ENCODE results near the gene C12orf54.
"Not testable (repeated sequence)": the region's sequence is repeated elsewhere in the genome, so short reads cannot be mapped to it uniquely, and the experiment has no call there.

C12orf54 gene

GRCh38 chr12:48451372-48451771, 30.9 kb upstream of the C12orf54 start:
- no peak for DNase-seq (ENCODE audit: low read depth)
- no peak overlapping the region for H3K4me3 ChIP-seq (ENCODE audit: low read depth, low read length)
- no peak for TF ChIP-seq CTCF (IDR thresholded peaks at IDR 0.05; ENCODE audit: low read depth, low read length, missing control alignments)

GRCh38 chr12:48452961-48453360, 29.3 kb upstream of the C12orf54 start:
- H3K4me3 ChIP-seq (ENCODE audit: low read depth, low read length); DNase-seq (ENCODE audit: low read depth): not testable (repeated sequence)

DNA sequence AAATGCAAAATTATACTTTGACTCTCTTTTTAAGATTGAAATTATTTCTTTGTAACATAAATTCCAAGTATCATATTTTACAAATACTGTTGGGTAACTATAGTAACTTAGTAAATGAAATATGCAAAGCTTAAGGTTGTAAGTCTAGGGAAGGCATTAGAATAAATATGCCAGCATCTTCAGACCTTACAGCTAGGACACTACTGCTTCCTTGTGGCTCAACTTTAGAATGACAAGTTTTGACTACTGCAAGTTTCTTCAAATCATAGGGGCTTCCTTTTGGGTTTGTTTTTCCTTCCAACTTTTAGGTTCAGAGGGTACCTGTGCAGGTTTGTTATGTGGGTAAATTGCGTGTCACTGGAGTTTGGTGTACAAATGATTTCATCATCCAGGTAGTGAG, 27.6 kb upstream of the C12orf54 start:
- DNase-seq (ENCODE audit: low read depth), result peak; percentile 7
- no peak overlapping the region for H3K4me3 ChIP-seq (ENCODE audit: low read depth, low read length)
- peak; percentile 35 for TF ChIP-seq CTCF (IDR thresholded peaks at IDR 0.05; ENCODE audit: low read depth, low read length, missing control alignments)

DNA sequence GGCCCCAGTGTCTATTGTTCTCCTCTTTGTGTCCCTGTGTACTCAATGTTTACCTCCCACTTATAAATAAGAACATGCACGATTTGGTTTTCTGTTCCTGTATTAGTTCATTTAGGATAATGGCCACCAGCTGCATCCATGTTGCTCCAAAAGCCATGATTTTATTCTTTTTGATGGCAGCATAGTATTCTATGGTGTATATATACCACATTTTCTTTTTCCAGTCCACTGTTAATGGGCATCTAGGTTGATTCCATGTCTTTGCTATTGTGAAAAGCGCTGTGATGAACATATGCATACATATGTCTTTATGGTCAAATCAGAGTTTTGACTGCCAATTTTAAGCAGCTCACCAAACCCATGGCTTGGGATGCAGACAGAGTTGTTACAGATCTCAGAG, 27.2 kb upstream of the C12orf54 start:
- TF ChIP-seq CTCF (IDR thresholded peaks at IDR 0.05; ENCODE audit: low read depth, low read length, missing control alignments), result no peak
- no peak overlapping the region for H3K4me3 ChIP-seq (ENCODE audit: low read depth, low read length)
- no peak for DNase-seq (ENCODE audit: low read depth)

GRCh38 chr12:48459259-48459658, 23.0 kb upstream of the C12orf54 start:
- no peak for TF ChIP-seq CTCF (IDR thresholded peaks at IDR 0.05; ENCODE audit: low read depth, low read length, missing control alignments)
- no peak for DNase-seq (ENCODE audit: low read depth)
- no peak overlapping the region for H3K4me3 ChIP-seq (ENCODE audit: low read depth, low read length)

DNA sequence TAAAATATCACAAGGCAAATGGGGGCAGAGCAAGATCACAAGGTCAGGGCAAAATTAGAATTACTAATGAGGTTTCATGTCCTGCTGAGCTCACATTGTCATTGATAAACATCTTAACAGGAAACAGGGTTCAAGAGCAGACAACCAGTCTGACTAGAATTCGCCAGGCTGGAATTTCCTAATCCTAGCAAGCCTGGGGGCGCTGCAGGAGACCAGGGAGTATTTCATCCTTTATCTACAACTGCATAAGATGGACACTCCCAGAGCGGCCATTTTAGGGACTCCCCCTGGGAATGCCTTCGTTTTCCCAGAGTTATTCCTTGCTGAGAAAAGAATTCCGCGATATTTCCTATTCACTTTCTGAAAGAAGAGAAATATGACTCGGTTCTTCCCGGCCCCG, 13.3 kb upstream of the C12orf54 start:
- not testable (repeated sequence) for H3K4me3 ChIP-seq (ENCODE audit: low read depth, low read length); DNase-seq (ENCODE audit: low read depth)

DNA sequence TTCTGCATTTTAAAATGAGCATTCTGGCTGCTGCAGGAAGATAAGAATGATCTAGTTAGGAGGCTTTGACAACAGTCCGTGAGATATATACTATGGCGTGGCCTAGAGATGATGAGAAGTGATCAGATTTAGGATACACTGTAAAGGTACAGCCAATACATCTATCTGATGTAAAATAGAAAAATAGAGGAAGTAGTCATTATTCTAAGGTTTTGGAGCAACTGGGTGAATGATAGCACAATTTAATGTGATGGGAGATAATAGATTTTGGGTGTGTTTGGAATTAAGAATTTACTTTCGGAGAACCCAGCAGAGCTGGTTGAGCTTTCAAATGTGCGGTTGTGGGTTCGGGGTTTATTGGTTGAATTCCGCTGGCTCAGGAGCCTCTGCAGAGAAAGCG, 10.0 kb upstream of the C12orf54 start, which contains the start of gene ANP32D:
TSS of gene ANP32D (plus strand) at position 301 of the 400 bp plus-strand sequence. CDS start 106 bp downstream, outside the sequence.
- no peak for DNase-seq (ENCODE audit: low read depth)
- no peak for TF ChIP-seq CTCF (IDR thresholded peaks at IDR 0.05; ENCODE audit: low read depth, low read length, missing control alignments)

GRCh38 chr12:48473061-48473460, 9.2 kb upstream of the C12orf54 start:
- H3K4me3 ChIP-seq (ENCODE audit: low read depth, low read length), result no peak overlapping the region
- no peak for DNase-seq (ENCODE audit: low read depth)
- no peak for TF ChIP-seq CTCF (IDR thresholded peaks at IDR 0.05; ENCODE audit: low read depth, low read length, missing control alignments)

More for the DNA sequence above, 10.0 kb upstream of the C12orf54 start, which contains the start of gene ANP32D:
- H3K4me3 ChIP-seq (ENCODE audit: low read depth, low read length), result no peak within 1 kb of the TSS

GRCh38 chr12:48474497-48474896, 7.8 kb upstream of the C12orf54 start:
- not testable (repeated sequence) for DNase-seq (ENCODE audit: low read depth); H3K4me3 ChIP-seq (ENCODE audit: low read depth, low read length)

Data from GM12864 (cell line).